Pulmonary artery endothelial cell (primary cell): ENCODE measurements around the gene MAGI2. TPM values are rescaled to one million over a fixed set of nuclear protein-coding genes. Genes with fewer than 3 reads are reported as not detected.

Experiments used
- DNase-seq: peaks from one replicate; pipeline ENCODE4 v3.0.0-alpha.2; 2011; ENCODE audit warnings: low read depth, low spot score
- total RNA-seq: library from RNA; depleted of rRNA; stranded (reverse); fragments of >200 nt; gene quantifications from 2 replicates; pipeline ENCODE4 v1.2.3, GENCODE V29; 2014

MAGI2 gene
- total RNA-seq, 1 donor from 2014 or later, result 1.3 TPM

- DNase-seq, result no peak
These were observed 707.2 kb downstream of the MAGI2 start for GRCh38 chr7:78746301-78746700.

- DNase-seq, result no peak
These were observed 710.8 kb downstream of the MAGI2 start for GRCh38 chr7:78742694-78743093.

- no peak for DNase-seq
These were observed 716.9 kb downstream of the MAGI2 start for GRCh38 chr7:78736548-78736947.

- DNase-seq, result no peak
These were observed 718.8 kb downstream of the MAGI2 start for GRCh38 chr7:78734626-78735025.

- DNase-seq, result no peak
These were observed 733.4 kb downstream of the MAGI2 start for GRCh38 chr7:78720066-78720465.

- no peak for DNase-seq
These were observed 735.3 kb downstream of the MAGI2 start for GRCh38 chr7:78718212-78718611.

- no peak for DNase-seq
These were observed 736.6 kb downstream of the MAGI2 start for GRCh38 chr7:78716876-78717275.

GRCh38 chr7:78714356-78714755 is 739.1 kb downstream of the MAGI2 start:
- DNase-seq, result no peak

- DNase-seq, result no peak
These were observed 741.4 kb downstream of the MAGI2 start for GRCh38 chr7:78712111-78712510.

- no peak for DNase-seq
These were observed 743.8 kb downstream of the MAGI2 start for GRCh38 chr7:78709658-78710057.

GRCh38 chr7:78704504-78704903 is 749.0 kb downstream of the MAGI2 start:
- no peak for DNase-seq

GRCh38 chr7:78703391-78703790 is 750.1 kb downstream of the MAGI2 start:
- DNase-seq, result no peak

GRCh38 chr7:78702770-78703169 is 750.7 kb downstream of the MAGI2 start:
- DNase-seq, result no peak

GRCh38 chr7:78695826-78696225 is 757.6 kb downstream of the MAGI2 start:
- no peak for DNase-seq

- no peak for DNase-seq
These were observed 761.9 kb downstream of the MAGI2 start for GRCh38 chr7:78691584-78691983.

- no peak for DNase-seq
These were observed 763.3 kb downstream of the MAGI2 start for GRCh38 chr7:78690174-78690573.

GRCh38 chr7:78688376-78688775 is 765.1 kb downstream of the MAGI2 start:
- DNase-seq, result no peak

- no peak for DNase-seq
These were observed 767.3 kb downstream of the MAGI2 start for GRCh38 chr7:78686189-78686588.

- DNase-seq, result no peak
These were observed 769.3 kb downstream of the MAGI2 start for GRCh38 chr7:78684201-78684600.

GRCh38 chr7:78683566-78683965 is 769.9 kb downstream of the MAGI2 start:
- no peak for DNase-seq

GRCh38 chr7:78679112-78679876 is 774.2 kb downstream of the MAGI2 start:
- no peak for DNase-seq

GRCh38 chr7:78677391-78677790 is 776.1 kb downstream of the MAGI2 start:
- DNase-seq, result no peak

- DNase-seq, result no peak
These were observed 778.0 kb downstream of the MAGI2 start for GRCh38 chr7:78675511-78675910.

GRCh38 chr7:78673272-78673671 is 780.2 kb downstream of the MAGI2 start:
- DNase-seq, result no peak
